SK-N-SH (cell line): ENCODE measurements around the gene ZNF628. TPM values are rescaled to one million over a fixed set of nuclear protein-coding genes. Genes with fewer than 3 reads are reported as not detected.

ENCODE experiments used
- CTCF ChIA-PET: fragments of 300-600, 350-600 bp; formaldehyde crosslinking; extraction: SDS; loops from one replicate; lab custom pipeline; 2021; lab: Yijun Ruan, JAX
- POLR2A ChIA-PET: fragments of 350-600 bp; sonication (Branson Sonifier 250); formaldehyde crosslinking; extraction: SDS; loops from one replicate; lab custom pipeline; 2020; ENCODE audit warnings: antibody characterized with exemption, inconsistent platforms; lab: Yijun Ruan, JAX
- DNase-seq: peaks from one replicate; pipeline ENCODE4 v3.0.0; 2012
- H2AFZ ChIP-seq: fragments of 200-600 bp; sonication (generic); 2 replicates; pipeline ENCODE4 v1.8.1; 2016; ENCODE audit warnings: antibody characterized with exemption, mild to moderate bottlenecking, low read depth
- H3F3A ChIP-seq: fragments of 200-600 bp; sonication (generic); replicated peaks from 2 replicates; pipeline ENCODE3; 2016; ENCODE audit warnings: antibody characterized with exemption, mild to moderate bottlenecking; ENCODE audit not compliant: insufficient read depth
- H3K27ac ChIP-seq, 2 experiments: fragments of 200-500 bp in 1 of 2; fragments of 200-600 bp in 1 of 2; sonication (Bioruptor generic) in 1 of 2; sonication (generic), shearing (Covaris generic) in 1 of 2; 2 replicates each; pipeline versions ENCODE4 v1.5.1 to v1.6.1; 2014 to 2016; ENCODE audit warnings: low read depth in 2 of 2, inconsistent platforms in 1 of 2, low read length in 1 of 2, mild to moderate bottlenecking in 1 of 2, mixed read lengths in 1 of 2
- H3K27me3 ChIP-seq: fragments of 200-600 bp; sonication (generic), shearing (Covaris generic); 2 replicates; pipeline ENCODE4 v1.6.1; 2016; ENCODE audit warnings: mixed run types; ENCODE audit not compliant: insufficient read depth
- H3K36me3 ChIP-seq, 2 experiments: fragments of 200-500 bp in 1 of 2; fragments of 200-600 bp in 1 of 2; sonication (Bioruptor generic) in 1 of 2; sonication (generic) in 1 of 2; replicated peaks in 1 of 2; 2 replicates each; pipeline versions ENCODE3 to v1.5.1; 2014 to 2016; ENCODE audit warnings: low read length in 1 of 2, mild to moderate bottlenecking in 1 of 2; ENCODE audit not compliant: insufficient read depth in 2 of 2, control insufficient read depth in 1 of 2
- H3K4me1 ChIP-seq, 2 experiments: fragments of 200-500 bp in 1 of 2; fragments of 200-600 bp in 1 of 2; sonication (Bioruptor generic) in 1 of 2; sonication (generic), shearing (Covaris generic) in 1 of 2; 2 replicates each; pipeline versions ENCODE4 v1.5.1 to v1.6.1; 2014 to 2016; ENCODE audit warnings: low read depth in 1 of 2, low read length in 1 of 2, mixed run types in 1 of 2; ENCODE audit not compliant: insufficient read depth in 2 of 2, control insufficient read depth in 1 of 2
- H3K4me2 ChIP-seq: fragments of 200-600 bp; sonication (generic), shearing (Covaris generic); 2 replicates; pipeline ENCODE4 v1.6.1; 2017; ENCODE audit warnings: mixed run types
- H3K4me3 ChIP-seq, 2 experiments: fragments of 200-500 bp in 1 of 2; fragments of 200-600 bp in 1 of 2; sonication (Bioruptor generic) in 1 of 2; sonication (generic), shearing (Covaris generic) in 1 of 2; 2 replicates each; pipeline versions ENCODE4 v1.5.1 to v1.8.1; 2014 to 2016; ENCODE audit warnings: low read depth in 2 of 2, inconsistent platforms in 1 of 2, low read length in 1 of 2, mild to moderate bottlenecking in 1 of 2, mixed read lengths in 1 of 2, moderate library complexity in 1 of 2
- H3K79me2 ChIP-seq: fragments of 200-600 bp; sonication (generic); 2 replicates; pipeline ENCODE4 v1.8.1; 2017; ENCODE audit warnings: mild to moderate bottlenecking; ENCODE audit not compliant: insufficient read depth
- H3K9ac ChIP-seq: fragments of 200-600 bp; sonication (generic); 2 replicates; pipeline ENCODE4 v1.6.1; 2017; ENCODE audit warnings: mixed run types
- H3K9me2 ChIP-seq: fragments of 200-600 bp; sonication (generic); 2 replicates; pipeline ENCODE4 v1.6.1; 2017; ENCODE audit warnings: mixed run types
- H3K9me3 ChIP-seq: fragments of 200-600 bp; sonication (generic); 2 replicates; pipeline ENCODE4 v1.6.1; 2017; ENCODE audit warnings: mixed run types, mild to moderate bottlenecking, moderate library complexity
- H4K20me1 ChIP-seq: fragments of 200-600 bp; sonication (generic); 2 replicates; pipeline ENCODE4 v1.6.1; 2017; ENCODE audit warnings: mild to moderate bottlenecking, mixed run types; ENCODE audit not compliant: insufficient read depth
- CHD2 ChIP-seq: fragments of 150-350 bp; IDR thresholded peaks from 2 replicates; pipeline ENCODE4 v1.6.1; 2018; ENCODE audit warnings: low read length; ENCODE audit not compliant: partially characterized antibody
- CTCF ChIP-seq: fragments of 200-600 bp; sonication (generic); IDR thresholded peaks from 2 replicates; pipeline ENCODE4 v1.6.1; 2017; ENCODE audit warnings: antibody characterized with exemption, mild to moderate bottlenecking, moderate library complexity
- ELF1 ChIP-seq: IDR thresholded peaks from 2 replicates; pipeline ENCODE4 v1.4.0; 2012
- EP300 ChIP-seq, 2 experiments: IDR thresholded peaks; 2 replicates each; pipeline versions ENCODE4 v1.4.0 to v1.6.1; 2012; ENCODE audit warnings: borderline replicate concordance in 1 of 2, low read depth in 1 of 2, low read length in 1 of 2
- FOSL2 ChIP-seq: IDR thresholded peaks from 2 replicates; pipeline ENCODE4 v1.4.0; 2012; ENCODE audit warnings: low read depth, mild to moderate bottlenecking, moderate library complexity, borderline replicate concordance
- FOXM1 ChIP-seq: IDR thresholded peaks from 2 replicates; pipeline ENCODE4 v1.4.0; 2012; ENCODE audit warnings: low read depth, mild to moderate bottlenecking
- IRF3 ChIP-seq: fragments of 150-350 bp; IDR thresholded peaks from 2 replicates; pipeline ENCODE4 v1.6.1; 2016; ENCODE audit warnings: mild to moderate bottlenecking, low read depth, low read length
- JUND ChIP-seq: IDR thresholded peaks from 2 replicates; pipeline ENCODE4 v1.4.0; 2012
- NFIC ChIP-seq: IDR thresholded peaks from 2 replicates; pipeline ENCODE4 v1.4.0; 2012; ENCODE audit warnings: borderline replicate concordance
- POLR2AphosphoS5 ChIP-seq: IDR thresholded peaks from 2 replicates; pipeline ENCODE4 v1.6.1; 2012; ENCODE audit warnings: low read depth, low read length
- REST ChIP-seq: IDR thresholded peaks from 2 replicates; pipeline ENCODE4 v1.6.1; 2012; ENCODE audit warnings: mild to moderate bottlenecking, low read depth, low read length, moderate library complexity
- TAF1 ChIP-seq: IDR thresholded peaks from 2 replicates; pipeline ENCODE4 v1.6.1; 2012; ENCODE audit warnings: low read depth, mild to moderate bottlenecking, low read length, moderate library complexity, borderline replicate concordance
- TEAD4 ChIP-seq: IDR thresholded peaks from 2 replicates; pipeline ENCODE4 v1.4.0; 2012; ENCODE audit warnings: mild to moderate bottlenecking, borderline replicate concordance; ENCODE audit not compliant: insufficient read depth
- USF1 ChIP-seq: IDR thresholded peaks from 2 replicates; pipeline ENCODE4 v1.4.0; 2012; ENCODE audit warnings: low read depth, borderline replicate concordance
- USF2 ChIP-seq: fragments of 150-350 bp; IDR thresholded peaks from 2 replicates; pipeline ENCODE4 v1.6.1; 2017; ENCODE audit warnings: antibody characterized with exemption, low read length, low read depth, borderline replicate concordance
- YY1 ChIP-seq: IDR thresholded peaks from 2 replicates; pipeline ENCODE4 v1.4.0; 2012; ENCODE audit warnings: low read depth, mild to moderate bottlenecking
- WGBS: methylation state at CpG from one replicate; pipeline ENCODE4 v1.1.6; 2017; ENCODE audit warnings: low lambda C conversion rate; 5-methylcytosine and 5-hydroxymethylcytosine counted together
- polyA plus RNA-seq, 3 experiments: library from polyadenylated mRNA; depleted of rRNA; stranded (reverse); fragments of >200 nt; gene quantifications; 2 replicates each; pipeline ENCODE4 v1.2.3, GENCODE V29; 2012

Gene ZNF628
- polyA plus RNA-seq, 1 of the 3 experiments (the other 2 are of a cell fraction), result 1.6 TPM

GRCh38 chr19:55488986-55489710 is 12.7 kb downstream of the ZNF628 start:
- Histone ChIP-seq H4K20me1 (no peaks in the 10 kb centered on the region), H3K9me2 (no peaks in the 10 kb centered on the region), H3K79me2 (peaks cover 14% of the 10 kb centered on the region; the same call in 1 of the 2 replicates), H3K36me3 (no peaks in the 10 kb centered on the region), H3K4me1 (peaks cover 29 to 70% of the 10 kb centered on the region in 2 experiments; a peak in 3 of 4 replicates), H3K9ac (no peak overlapping the region), H2AFZ (no peak overlapping the region), H3K4me2 (peak overlapping the region; percentile 52; the same call in 1 of the 2 replicates), H3K27ac (no peak overlapping the region; a peak in 1 of 4 replicates), H3K9me3 (no peaks in the 10 kb centered on the region), H3K4me3 (no peak overlapping the region), H3K27me3 (no peaks in the 10 kb centered on the region), H3F3A (peaks cover 35% of the 10 kb centered on the region)
- TF ChIP-seq TAF1 (no peak), REST (no peak), USF1 (no peak)
- CTCF ChIA-PET, result interaction anchor here (1.0 to 15.1 kb wide), 5 partner anchors 12 to 142 kb away, joined by 4 to 162 read pairs (median 5); no protein-coding TSS in a partner anchor
- POLR2A ChIA-PET, result no interaction called here
- DNase-seq, result peak; percentile 62
- WGBS, result 81% methylated on average over 7 of the region's 36 CpGs

- CTCF ChIA-PET, result interaction anchor here (1.0 to 15.1 kb wide), 5 partner anchors 11 to 141 kb away, joined by 4 to 162 read pairs (median 5); no protein-coding TSS in a partner anchor
- TF ChIP-seq FOSL2 (no peak), IRF3 (no peak), TAF1 (no peak), JUND (no peak), FOXM1 (no peak), TEAD4 (no peak), ELF1 (no peak), YY1 (no peak), CHD2 (no peak), CTCF (no peak), NFIC (no peak), POLR2AphosphoS5 (no peak), EP300 (IDR thresholded peaks at IDR 0.05; ENCODE audit: borderline replicate concordance in 1 of 2, low read depth in 1 of 2, low read length in 1 of 2) (no peak), USF2 (no peak)
Measured at GRCh38 chr19:55489711-55490477, 13.5 kb downstream of the ZNF628 start.

More at GRCh38 chr19:55489711-55490477, 13.5 kb downstream of the ZNF628 start:
- no peak overlapping the region for H3K27ac ChIP-seq
- DNase-seq, result no peak
- 72% methylated on average over 9 of the region's 21 CpGs for WGBS
- no peaks in the 10 kb centered on the region for H3K9me2 ChIP-seq
- peaks cover 24 to 65% of the 10 kb centered on the region in 2 experiments; a peak in 3 of 4 replicates for H3K4me1 ChIP-seq
- peaks cover 35% of the 10 kb centered on the region for H3F3A ChIP-seq
- H3K9ac ChIP-seq, result no peak overlapping the region
- H3K4me3 ChIP-seq, result no peak overlapping the region
- H2AFZ ChIP-seq, result no peak overlapping the region
- no peaks in the 10 kb centered on the region for H3K27me3 ChIP-seq
- H3K36me3 ChIP-seq, result no peaks in the 10 kb centered on the region
- no peaks in the 10 kb centered on the region for H3K9me3 ChIP-seq
- H3K79me2 ChIP-seq, result peaks cover 7% of the 10 kb centered on the region; the same call in 1 of the 2 replicates
- H4K20me1 ChIP-seq, result no peaks in the 10 kb centered on the region
- POLR2A ChIA-PET, result interaction anchor here (1.8 kb wide), 1 partner anchor 13 kb away, joined by 6 read pairs; the partner anchor contains the start of gene ZNF628
- H3K4me2 ChIP-seq, result peak overlapping the region; percentile 52; the same call in 1 of the 2 replicates
